WTC11 (cell line): ENCODE results near the gene ENAH. TPM values are rescaled to one million over a fixed set of nuclear protein-coding genes. Genes with fewer than 3 reads are reported as not detected.

Source experiments
- ATAC-seq: fragments of 200-7000 bp; cut with Tn5 transposase; 2 replicates; pipeline ENCODE4 v1.10.0; 2021; ENCODE audit warnings: mild to moderate bottlenecking, moderate library complexity
- CTCF ChIA-PET: fragments of 300-600 bp; sonication (Branson Sonifier 250); formaldehyde crosslinking; loops from one replicate; lab custom pipeline; 2021; ENCODE audit warnings: antibody characterized with exemption; lab: Charles Lee
- POLR2A ChIA-PET: fragments of 350-600 bp; sonication (Branson Sonifier 250); formaldehyde crosslinking; loops from one replicate; lab custom pipeline; 2021; ENCODE audit warnings: antibody characterized with exemption; lab: Charles Lee
- DNase-seq: peaks from one replicate; pipeline ENCODE4 v3.0.0; 2021; ENCODE audit warnings: low spot score
- H3K27ac Mint-ChIP-seq: 2 replicates; pipeline ENCODE4 v1.8.0; 2021; ENCODE audit warnings: mixed read lengths
- H3K27me3 Mint-ChIP-seq: 2 replicates; pipeline ENCODE4 v1.8.0; 2021; ENCODE audit warnings: low read depth, mild to moderate bottlenecking, moderate library complexity, mixed read lengths
- H3K36me3 Mint-ChIP-seq: 2 replicates; pipeline ENCODE4 v1.8.0; 2021; ENCODE audit warnings: mixed read lengths
- H3K4me1 Mint-ChIP-seq: 2 replicates; pipeline ENCODE4 v1.8.0; 2022; ENCODE audit warnings: mixed read lengths
- H3K4me3 Mint-ChIP-seq: 2 replicates; pipeline ENCODE4 v1.8.0; 2021; ENCODE audit warnings: mild to moderate bottlenecking, moderate library complexity, mixed read lengths
- H3K9me3 Mint-ChIP-seq: 2 replicates; pipeline ENCODE4 v1.8.0; 2021; ENCODE audit warnings: mixed read lengths
- CREB1 ChIP-seq: sonication (generic); formaldehyde crosslinking; IDR thresholded peaks from 2 replicates; pipeline ENCODE4 v1.8.0; 2023; ENCODE audit warnings: mild to moderate bottlenecking, missing genetic modification reagents
- CTCF ChIP-seq: fragments of 200-600 bp; IDR thresholded peaks from 2 replicates; pipeline ENCODE4 v1.8.0; 2022; ENCODE audit warnings: antibody characterized with exemption
- E2F1 ChIP-seq: sonication (generic); formaldehyde crosslinking; IDR thresholded peaks from 2 replicates; pipeline ENCODE4 v1.8.0; 2022; ENCODE audit warnings: mild to moderate bottlenecking, missing genetic modification reagents
- EMX1 ChIP-seq: fragments of 250-450 bp; sonication (Bioruptor Pico); IDR thresholded peaks from 2 replicates; pipeline ENCODE4 v1.8.0; 2021; ENCODE audit warnings: mild to moderate bottlenecking
- ETV6 ChIP-seq: sonication (generic); formaldehyde crosslinking; IDR thresholded peaks from 2 replicates; pipeline ENCODE4 v1.8.1; 2022; ENCODE audit warnings: mild to moderate bottlenecking, missing genetic modification reagents
- FOXK1 ChIP-seq: sonication (generic); formaldehyde crosslinking; IDR thresholded peaks from 2 replicates; pipeline ENCODE4 v1.8.0; 2022; ENCODE audit warnings: mild to moderate bottlenecking, moderate library complexity, missing genetic modification reagents
- FOXP1 ChIP-seq: sonication (generic); formaldehyde crosslinking; IDR thresholded peaks from 2 replicates; pipeline ENCODE4 v1.8.0; 2022; ENCODE audit warnings: missing genetic modification reagents, mild to moderate bottlenecking, moderate library complexity, borderline replicate concordance
- GRHL2 ChIP-seq: fragments of 250-450 bp; sonication (Bioruptor Pico); IDR thresholded peaks from 2 replicates; pipeline ENCODE4 v1.8.0; 2022; ENCODE audit warnings: mild to moderate bottlenecking, moderate library complexity; ENCODE audit not compliant: insufficient replicate concordance, severe bottlenecking
- GTF2I ChIP-seq: fragments of 250-450 bp; sonication (Bioruptor Pico); conservative IDR thresholded peaks from 2 replicates; pipeline ENCODE4 v1.4.0; 2021; ENCODE audit warnings: mild to moderate bottlenecking
- MLX ChIP-seq: sonication (generic); formaldehyde crosslinking; IDR thresholded peaks from 2 replicates; pipeline ENCODE4 v1.8.1; 2023; ENCODE audit warnings: mild to moderate bottlenecking, missing genetic modification reagents, moderate library complexity
- MXD4 ChIP-seq: fragments of 250-450 bp; sonication (Bioruptor Pico); IDR thresholded peaks from 2 replicates; pipeline ENCODE4 v1.8.0; 2021; ENCODE audit warnings: mild to moderate bottlenecking, moderate library complexity, borderline replicate concordance
- NR1H2 ChIP-seq: sonication (generic); formaldehyde crosslinking; IDR thresholded peaks from 2 replicates; pipeline ENCODE4 v1.9.0; 2021; ENCODE audit warnings: mild to moderate bottlenecking, moderate library complexity, missing genetic modification reagents
- SMAD4 ChIP-seq: sonication (generic); formaldehyde crosslinking; IDR thresholded peaks from 2 replicates; pipeline ENCODE4 v1.8.0; 2022; ENCODE audit warnings: mild to moderate bottlenecking, missing genetic modification reagents
- TEAD1 ChIP-seq: sonication (generic); formaldehyde crosslinking; IDR thresholded peaks from 2 replicates; pipeline ENCODE4 v1.8.0; 2022; ENCODE audit warnings: mild to moderate bottlenecking, missing genetic modification reagents
- ZNF121 ChIP-seq: sonication (generic); formaldehyde crosslinking; IDR thresholded peaks from 2 replicates; pipeline ENCODE4 v1.8.0; 2023; ENCODE audit warnings: missing genetic modification reagents
- total RNA-seq: library from RNA; stranded (reverse); gene quantifications from 3 replicates; pipeline ENCODE4 v1.2.3, GENCODE V29; 2021

The ENAH gene
- total RNA-seq, 1 experiment from 2014 or later: 227 TPM

GRCh38 chr1:225670356-225670755, 17.4 kb upstream of the ENAH start (continued):
- TF ChIP-seq CTCF (no peak), FOXP1 (CRISPR knock-in tag) (no peak)

- no peak overlapping the region for H3K27ac Mint-ChIP-seq
- ATAC-seq (no peak), DNase-seq (no peak)
- no peaks in the 10 kb centered on the region for H3K9me3 Mint-ChIP-seq
- no peaks in the 10 kb centered on the region for H3K4me1 Mint-ChIP-seq
- no peak for TF ChIP-seq E2F1 (CRISPR knock-in tag)
- TF ChIP-seq MLX (CRISPR knock-in tag): no peak
- no peak for TF ChIP-seq SMAD4 (CRISPR knock-in tag)
- TF ChIP-seq CREB1 (CRISPR knock-in tag): no peak
- H3K4me3 Mint-ChIP-seq: no peak overlapping the region
- ChIA-PET CTCF (no interaction called here), POLR2A (interaction anchor here (0.5 kb wide), 1 partner anchor 184 kb away, joined by 3 read pairs; no protein-coding TSS in a partner anchor)
- H3K27me3 Mint-ChIP-seq: no peaks in the 10 kb centered on the region
- H3K36me3 Mint-ChIP-seq: no peaks in the 10 kb centered on the region
Observed at GRCh38 chr1:225668222-225668621, 15.3 kb upstream of the ENAH start.

GRCh38 chr1:225667362-225667761, 14.4 kb upstream of the ENAH start:
- H3K36me3 Mint-ChIP-seq: no peaks in the 10 kb centered on the region

GRCh38 chr1:225666495-225666894, 13.6 kb upstream of the ENAH start:
- H3K27me3 Mint-ChIP-seq: no peaks in the 10 kb centered on the region
- no peak for DNase-seq
- no peaks in the 10 kb centered on the region for H3K36me3 Mint-ChIP-seq
- no peaks in the 10 kb centered on the region for H3K9me3 Mint-ChIP-seq
- no peak for TF ChIP-seq GTF2I (CRISPR knock-in tag)
- TF ChIP-seq, all 79 proteins: peak for 0
- H3K4me1 Mint-ChIP-seq: no peaks in the 10 kb centered on the region
- ATAC-seq: no peak
- CTCF ChIA-PET: interaction anchor here (0.7 to 2.4 kb wide), 9 partner anchors 11 to 192 kb away, joined by 3 to 8 read pairs (median 3); partner anchors contain the start of gene SRP9
- H3K27ac Mint-ChIP-seq: no peak overlapping the region
- H3K4me3 Mint-ChIP-seq: no peak overlapping the region
- POLR2A ChIA-PET: no interaction called here

More at GRCh38 chr1:225667362-225667761, 14.4 kb upstream of the ENAH start:
- ATAC-seq (no peak; the same call in 1 of the 2 replicates), DNase-seq (no peak)
- CTCF ChIA-PET: interaction anchor here (1.1 to 2.4 kb wide), 5 partner anchors 10 to 193 kb away, joined by 3 to 8 read pairs (median 4); no protein-coding TSS in a partner anchor
- Mint-ChIP-seq H3K9me3 (no peaks in the 10 kb centered on the region), H3K4me3 (no peak overlapping the region), H3K27me3 (no peaks in the 10 kb centered on the region), H3K27ac (no peak overlapping the region), H3K4me1 (no peaks in the 10 kb centered on the region)
- TF ChIP-seq MXD4: no peak
- no peak for TF ChIP-seq TEAD1 (CRISPR knock-in tag)
- TF ChIP-seq GRHL2 (CRISPR knock-in tag): no peak
- no peak for TF ChIP-seq EMX1
- no peak for TF ChIP-seq ETV6 (CRISPR knock-in tag)
- TF ChIP-seq FOXK1: no peak
- no peak for TF ChIP-seq NR1H2 (CRISPR knock-in tag)
- POLR2A ChIA-PET: no interaction called here

- ChIA-PET POLR2A (no interaction called here), CTCF (interaction anchor here (0.7 to 1.8 kb wide), 3 partner anchors 10 to 107 kb away, joined by 3 to 4 read pairs (median 4); no protein-coding TSS in a partner anchor)
- Mint-ChIP-seq H3K9me3 (no peaks in the 10 kb centered on the region), H3K27me3 (no peaks in the 10 kb centered on the region), H3K4me3 (no peak overlapping the region), H3K27ac (no peak overlapping the region), H3K4me1 (no peaks in the 10 kb centered on the region), H3K36me3 (no peaks in the 10 kb centered on the region)
- ATAC-seq: no peak
- no peak for DNase-seq
- TF ChIP-seq ZNF121 (CRISPR knock-in tag): no peak
Observed at GRCh38 chr1:225664762-225665161, 11.8 kb upstream of the ENAH start.
